DMS53 treated with DMSO at 0.1 percent for 48 hours (cell line): ENCODE measurements around the gene ANLN.
"Not testable (repeated sequence)": the region's sequence is repeated elsewhere in the genome, so short reads cannot be mapped to it uniquely, and the experiment has no call there.

Experiments
- DNase-seq: peaks from one replicate; lab custom pipeline; 2025; ENCODE audit not compliant: unreplicated experiment; lab: John Stamatoyannopoulos, UW

Gene ANLN

GRCh38 chr7:36497176-36497575, 107.5 kb downstream of the ANLN start:
- not testable (repeated sequence) for DNase-seq

GRCh38 chr7:36497775-36498174, 108.1 kb downstream of the ANLN start:
- DNase-seq = no peak
